GM18498 (cell line): ENCODE data around the gene RND1.
A peak's percentile ranks its signal among the peaks of the same experiment; 100 is the strongest.
"Not testable (repeated sequence)": the region's sequence is repeated elsewhere in the genome, so short reads cannot be mapped to it uniquely, and the experiment has no call there.

Source experiments
- ATAC-seq: cut with Tn5 transposase; IDR thresholded peaks from one replicate; pipeline ENCODE4 v1.9.1; 2021; ENCODE audit warnings: mild to moderate bottlenecking, moderate library complexity; ENCODE audit not compliant: unreplicated experiment

The RND1 gene

DNA sequence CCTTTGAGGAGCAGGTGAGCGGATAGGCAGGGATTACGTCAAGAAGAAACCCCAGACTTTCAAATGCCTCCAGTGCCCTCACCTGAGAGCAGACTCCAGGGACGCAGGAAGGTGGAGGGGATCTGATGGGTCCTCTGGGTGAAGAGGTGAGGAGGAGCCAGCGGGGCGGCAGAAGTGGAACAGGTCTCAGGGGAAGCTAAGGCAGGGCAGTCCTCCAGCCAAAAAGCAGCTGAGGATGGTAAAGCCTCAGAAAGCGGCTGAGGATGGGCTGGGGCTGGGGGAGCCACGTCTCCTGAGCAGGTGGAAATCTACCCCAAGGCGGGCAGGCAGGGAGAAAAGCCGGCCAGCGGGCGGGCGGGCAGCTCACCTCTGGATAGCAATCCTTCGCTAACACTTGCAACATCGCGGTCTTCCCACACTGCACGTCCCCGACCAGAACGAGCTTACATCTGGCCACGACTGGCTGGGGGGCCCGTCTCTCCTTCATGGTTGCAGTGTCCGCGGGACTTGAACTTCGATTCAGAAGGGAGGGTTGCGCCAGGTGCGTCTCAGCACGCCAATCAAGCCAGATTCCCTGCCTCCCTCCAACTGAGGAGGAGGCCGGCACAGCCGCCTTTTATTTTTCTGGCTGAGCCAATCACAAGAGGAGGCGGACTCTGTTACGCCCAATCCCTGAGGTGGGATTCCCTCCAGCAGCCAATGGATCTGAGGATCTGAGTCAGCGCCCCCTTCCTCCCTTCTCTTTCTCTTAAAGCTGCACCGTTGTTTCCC, at the start of gene RND1:
RND1 (minus strand) TSS at position 590 of the 771 bp plus-strand sequence; CDS start at position 487, 103 bp downstream.
- ATAC-seq, result peak; percentile 88

DNA sequence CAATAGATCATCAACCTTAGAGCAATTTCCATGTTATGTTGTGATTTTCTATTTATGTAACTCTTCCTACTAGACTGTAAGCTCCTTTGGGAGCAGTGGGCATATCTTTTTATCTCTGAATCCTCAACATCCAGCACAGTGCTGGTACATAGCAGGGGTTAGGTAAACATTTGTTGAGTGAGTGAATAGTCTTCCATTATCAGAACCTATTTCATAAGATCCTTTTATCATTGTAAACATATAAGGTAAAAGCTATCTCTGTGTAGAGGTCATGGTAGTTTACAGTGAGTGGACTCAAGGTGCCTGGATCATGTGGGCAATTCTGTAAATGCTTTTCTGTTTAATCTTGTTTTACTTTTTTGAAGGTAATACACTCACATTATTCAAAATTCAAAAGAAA, 44.5 kb upstream of the RND1 start:
- ATAC-seq, result no peak

DNA sequence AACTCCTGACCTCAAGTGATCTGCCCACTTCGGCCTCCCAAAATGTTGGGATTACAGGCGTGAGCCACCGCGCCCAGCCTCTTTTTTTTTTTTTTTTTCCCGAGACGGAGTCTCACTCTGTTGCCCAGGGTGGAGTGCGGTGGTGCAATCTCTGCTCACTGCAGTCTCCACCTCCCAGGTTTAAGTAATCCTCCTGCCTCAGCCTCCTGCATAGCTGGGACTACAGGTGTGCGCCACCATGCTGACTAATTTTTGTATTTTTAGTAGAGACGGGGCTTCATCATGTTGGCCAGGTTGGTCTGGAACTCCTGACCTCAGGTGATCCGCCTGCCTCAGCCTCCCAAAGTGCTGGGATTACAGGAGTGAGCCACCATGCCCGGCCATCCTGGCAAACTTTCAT, 44.0 kb upstream of the RND1 start:
- not testable (repeated sequence) for ATAC-seq

DNA sequence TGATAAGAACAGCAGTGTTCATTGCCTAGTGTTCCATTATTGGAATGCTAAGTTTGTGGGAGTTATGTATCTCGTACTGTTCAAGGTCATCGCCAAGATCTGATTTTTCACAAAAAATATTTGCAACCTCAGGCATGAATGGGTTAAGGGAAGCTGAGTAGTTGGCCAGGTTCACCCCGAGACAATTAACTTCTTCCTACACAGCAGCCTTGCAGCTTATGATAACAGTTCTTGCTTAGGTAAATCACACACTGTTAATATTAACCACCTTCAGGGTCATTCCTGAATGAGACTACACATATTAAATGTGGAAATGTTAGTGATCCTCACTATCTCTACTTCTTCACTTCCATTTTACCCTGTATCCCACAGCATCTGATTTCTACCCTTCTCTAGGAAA, 41.6 kb upstream of the RND1 start:
- no peak for ATAC-seq

DNA sequence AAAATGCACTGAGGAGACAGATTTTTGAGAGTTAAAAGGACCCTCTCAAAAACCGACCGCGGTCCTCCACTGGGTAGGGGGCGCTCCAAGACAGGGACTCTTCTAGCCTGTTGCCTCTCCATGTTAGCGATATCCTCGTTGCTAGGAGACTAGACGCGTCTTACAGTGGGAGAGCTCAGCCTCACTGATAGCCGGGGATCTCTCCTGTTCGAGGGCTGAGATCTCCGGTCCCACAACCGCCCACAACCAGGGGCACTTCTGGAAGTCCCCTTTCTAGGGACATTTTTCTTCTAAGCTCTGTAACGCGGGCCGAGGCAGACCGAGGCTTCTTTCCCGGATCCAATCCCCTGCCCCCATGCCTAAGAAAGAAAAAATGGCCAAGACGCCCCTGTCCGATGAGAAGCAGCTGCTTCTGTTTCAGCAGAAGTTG, 38.3 kb upstream of the RND1 start:
- ATAC-seq, result peak; percentile 86

DNA sequence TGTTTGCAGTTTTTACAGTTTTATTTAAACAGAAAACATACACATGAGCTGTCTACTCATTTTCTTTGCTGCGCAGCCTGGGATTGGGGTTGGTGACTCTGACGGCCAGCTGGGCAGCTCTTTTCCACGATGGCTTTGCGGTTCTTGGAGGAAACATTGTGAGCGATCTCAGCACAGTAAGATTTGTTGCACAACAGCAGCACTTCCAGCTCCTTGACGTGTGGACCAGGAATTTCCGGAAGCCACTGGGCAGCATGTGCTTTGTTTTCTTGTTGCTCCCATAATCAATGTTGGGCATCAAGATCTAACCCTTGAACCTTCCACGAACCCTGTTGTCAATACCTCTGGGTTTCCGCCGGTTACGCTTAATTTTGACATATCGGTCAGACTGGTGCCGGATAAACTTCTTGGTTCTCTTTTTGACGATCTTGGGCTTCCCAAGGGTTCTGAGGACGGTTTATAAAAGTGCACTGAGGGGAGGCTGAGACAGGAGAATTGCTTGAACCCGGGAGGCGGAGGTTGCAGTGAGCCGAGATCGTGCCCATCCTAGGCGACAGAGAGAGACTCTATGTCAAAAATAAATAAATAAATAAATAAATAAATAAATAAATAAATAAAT, 37.8 kb upstream of the RND1 start:
- no peak for ATAC-seq

DNA sequence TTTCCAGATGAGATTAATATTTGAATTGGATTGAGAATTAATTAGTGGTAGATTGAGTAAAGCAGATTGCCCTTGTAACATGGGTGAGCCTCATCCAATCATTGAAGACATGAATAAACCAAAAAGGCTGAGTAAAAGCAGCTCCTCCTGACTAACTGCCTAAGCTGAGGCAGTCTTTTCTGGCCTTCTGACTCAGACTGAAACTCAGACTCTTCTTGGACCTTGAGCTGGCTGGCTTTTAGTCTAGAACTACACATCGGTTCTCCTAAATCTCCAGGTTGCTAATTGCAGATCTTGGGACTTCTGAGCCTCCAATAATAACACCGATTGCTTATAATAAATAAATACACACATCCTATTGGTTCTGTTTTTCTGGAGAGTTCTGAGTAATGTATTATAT, 35.6 kb upstream of the RND1 start:
- ATAC-seq, result no peak

DNA sequence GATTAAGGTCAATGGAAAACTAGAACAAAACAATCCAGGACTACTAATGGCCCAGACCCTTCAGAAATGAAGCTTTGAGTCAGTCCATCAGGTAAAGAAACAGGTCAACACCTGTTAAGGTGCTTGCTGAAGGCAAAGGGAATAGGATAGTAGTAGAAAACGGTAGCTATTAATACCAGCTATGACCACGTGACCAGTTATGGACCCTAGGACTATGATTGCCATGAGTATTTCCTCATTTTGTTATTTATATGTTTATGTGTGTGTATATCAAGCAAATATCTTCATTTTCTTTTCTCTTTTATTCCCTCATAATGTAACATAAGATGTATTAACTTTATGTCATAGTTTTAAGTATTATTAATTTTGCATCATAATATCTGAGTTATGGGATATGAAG, 34.0 kb upstream of the RND1 start:
- ATAC-seq, result no peak

DNA sequence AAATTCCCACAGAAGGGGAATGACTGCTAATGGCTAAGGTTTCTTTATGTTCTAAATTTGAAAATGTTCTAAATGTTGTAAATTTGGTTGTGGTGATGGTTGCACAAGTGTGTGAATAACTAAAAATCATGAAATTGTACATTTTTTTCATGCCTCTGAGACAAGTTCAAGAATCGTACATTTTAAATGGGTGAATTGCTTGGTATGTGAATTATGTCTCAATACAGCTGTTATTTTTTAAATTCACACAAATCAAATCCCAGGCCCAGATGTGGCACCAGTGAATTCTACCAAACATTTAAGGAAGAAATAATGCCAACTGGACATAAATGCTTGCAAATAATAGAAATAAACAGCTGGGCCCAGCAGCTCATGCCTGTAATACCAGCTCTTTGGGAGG, 28.6 kb upstream of the RND1 start:
- ATAC-seq, result no peak

DNA sequence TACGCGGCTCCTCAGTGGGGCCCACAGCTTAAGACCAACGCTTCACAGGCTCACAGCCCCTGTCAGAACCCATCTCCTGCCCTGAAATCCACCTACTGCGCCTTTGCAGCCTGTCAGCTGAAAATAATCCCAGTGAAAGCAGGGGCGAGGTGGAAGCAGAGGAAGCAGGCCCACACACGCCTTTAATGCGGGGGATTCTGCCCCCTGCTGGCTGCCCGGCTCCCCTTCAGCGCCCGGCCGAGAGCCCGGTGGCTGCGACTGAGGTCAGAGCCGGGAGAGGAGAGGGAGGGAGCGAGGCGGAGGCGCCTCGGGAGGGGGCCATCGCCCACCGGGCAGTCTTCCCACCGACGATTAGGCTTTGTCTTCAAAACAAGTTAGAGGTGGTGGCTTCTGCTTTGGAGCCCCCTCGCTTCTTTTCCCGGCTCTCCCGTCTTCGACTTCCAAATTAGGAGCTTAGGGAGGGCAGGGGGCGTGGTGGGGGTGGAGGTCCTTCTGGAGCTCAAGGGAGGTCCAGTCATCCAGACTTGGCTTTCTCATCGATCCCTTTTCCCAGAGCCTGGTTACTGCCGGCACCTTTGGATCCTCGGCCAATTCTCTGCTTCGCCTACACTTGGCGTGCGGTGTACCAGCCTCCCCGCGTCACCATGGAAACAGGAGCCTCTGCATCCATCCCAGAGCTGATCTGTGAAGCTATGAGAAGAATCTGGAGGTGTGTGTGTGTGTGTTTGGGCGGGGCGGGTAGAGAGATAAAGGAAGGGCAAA, 25.2 kb upstream of the RND1 start:
- ATAC-seq, result peak; percentile 71

DNA sequence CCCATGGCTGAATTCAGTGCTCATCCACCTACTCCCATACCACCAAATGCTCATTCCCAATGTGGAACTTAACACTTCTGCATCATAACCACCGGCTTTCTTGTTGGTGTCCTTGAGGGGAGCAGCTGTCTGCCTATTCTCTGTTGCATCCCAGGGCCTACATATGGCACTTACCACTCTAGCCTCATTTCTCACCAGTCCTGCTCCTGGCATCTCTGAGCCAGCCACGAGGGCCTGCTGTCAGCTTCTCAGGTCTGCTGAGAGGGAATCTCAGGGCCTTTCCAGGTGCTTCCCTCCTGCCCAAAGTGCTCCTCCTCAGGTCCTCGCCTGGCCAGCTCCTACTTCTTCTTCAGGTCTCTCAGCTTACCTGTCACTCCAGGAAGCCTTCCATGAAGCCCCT, 24.0 kb upstream of the RND1 start:
- no peak for ATAC-seq

DNA sequence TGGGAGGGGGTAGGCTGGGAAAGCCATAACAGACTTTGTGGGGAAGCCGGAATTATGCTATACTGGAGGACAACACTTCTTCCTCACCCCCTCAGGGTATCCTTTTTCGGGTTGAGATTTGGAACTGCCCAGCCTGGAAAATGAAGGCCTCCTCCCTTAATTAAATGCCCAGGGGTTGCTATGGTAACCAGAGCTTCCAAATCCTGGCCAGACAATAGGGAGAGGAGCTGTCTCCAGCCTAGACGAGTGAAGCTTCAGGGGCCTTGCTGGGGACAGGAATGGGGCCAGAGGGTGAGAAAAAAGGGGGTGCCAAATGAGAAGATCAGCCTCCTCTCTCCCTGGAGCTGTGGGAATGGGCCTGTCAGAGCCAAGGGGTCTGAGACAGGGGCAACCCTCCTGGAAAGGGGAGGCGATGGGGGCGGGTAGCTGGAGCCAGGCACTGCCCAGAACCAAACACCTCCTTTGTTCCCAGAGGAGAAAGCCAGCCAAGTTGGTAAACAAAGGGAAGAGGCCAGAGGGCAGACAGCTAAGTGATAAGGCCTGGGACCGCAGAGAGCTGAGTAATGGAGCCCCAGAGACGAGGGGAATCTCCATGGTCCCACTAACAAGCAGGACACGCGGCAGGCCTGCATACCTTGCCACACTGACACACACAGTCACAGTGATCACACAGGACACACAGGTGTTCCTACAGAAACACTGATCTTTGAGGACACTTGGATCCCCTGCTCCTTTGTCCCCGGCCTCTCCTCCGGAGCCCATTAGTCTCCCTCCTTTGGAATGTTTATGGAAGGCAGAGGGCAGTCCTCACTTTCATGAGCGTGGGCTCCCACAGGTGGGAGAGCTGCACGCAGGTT, 17.9 kb upstream of the RND1 start:
- ATAC-seq, result no peak

DNA sequence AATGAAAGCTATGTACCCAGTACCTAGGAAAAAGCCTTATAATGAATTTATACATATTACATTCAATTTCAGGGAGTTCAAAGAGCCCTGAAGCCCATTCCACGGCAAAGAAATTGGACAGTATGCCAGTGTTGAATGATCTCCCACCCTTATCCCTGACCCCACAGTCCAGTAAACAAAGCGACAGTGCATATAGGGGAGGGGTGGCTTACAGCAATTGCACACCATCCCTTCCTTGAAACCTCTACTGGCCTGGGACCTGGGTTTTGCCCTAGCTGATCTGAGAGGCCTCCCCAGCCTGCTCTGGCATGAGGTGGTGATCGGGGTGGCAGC, 17.3 kb upstream of the RND1 start:
- no peak for ATAC-seq

DNA sequence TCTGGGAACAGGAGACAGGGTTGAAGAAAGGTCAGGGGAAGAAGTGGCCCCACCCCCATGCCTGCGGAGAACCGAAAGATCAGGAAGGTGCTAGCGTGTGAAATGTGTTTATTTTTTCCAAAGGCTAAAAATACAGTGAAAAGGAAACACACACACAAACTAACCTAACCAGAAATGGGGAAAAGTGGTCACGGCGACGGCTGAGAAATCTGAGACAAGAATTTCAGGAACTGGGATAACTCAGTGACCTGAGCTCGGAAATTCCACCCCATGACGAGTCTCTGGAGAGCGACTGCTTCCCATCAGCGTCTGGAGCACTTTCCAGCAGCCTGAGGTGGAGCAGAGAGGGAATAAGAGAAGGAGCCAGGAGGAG, 16.6 kb upstream of the RND1 start:
- ATAC-seq, result no peak

DNA sequence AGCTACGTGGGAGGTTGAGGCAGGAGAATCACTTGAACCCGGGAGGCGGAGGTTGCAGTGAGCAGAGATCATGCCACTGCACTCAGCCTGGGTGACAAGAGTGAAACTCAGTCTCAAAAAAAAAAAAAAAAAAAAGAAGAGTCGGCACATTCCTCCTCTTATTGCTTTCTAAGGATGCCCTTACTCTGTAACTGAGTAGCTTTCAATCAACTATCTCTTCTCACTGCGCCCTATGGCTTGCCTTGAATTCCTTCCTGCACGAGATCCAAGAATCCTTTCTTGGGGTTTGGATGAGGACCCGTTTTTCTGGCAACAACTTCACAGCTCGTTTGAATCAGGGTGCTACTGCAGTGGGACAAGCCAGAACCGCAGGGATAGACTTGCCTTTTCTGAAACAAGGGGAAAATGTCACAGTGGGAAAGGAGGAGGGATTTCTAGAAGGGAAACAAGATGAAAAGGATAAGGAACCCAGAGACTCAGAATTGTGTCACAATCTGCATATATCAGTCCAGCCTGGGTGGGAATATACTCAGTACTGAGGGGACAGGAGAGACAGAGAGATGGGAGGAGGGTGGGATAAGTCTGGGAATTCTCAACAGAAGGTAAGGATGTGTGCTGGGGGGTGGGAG, 16.1 kb upstream of the RND1 start:
- ATAC-seq, result no peak

DNA sequence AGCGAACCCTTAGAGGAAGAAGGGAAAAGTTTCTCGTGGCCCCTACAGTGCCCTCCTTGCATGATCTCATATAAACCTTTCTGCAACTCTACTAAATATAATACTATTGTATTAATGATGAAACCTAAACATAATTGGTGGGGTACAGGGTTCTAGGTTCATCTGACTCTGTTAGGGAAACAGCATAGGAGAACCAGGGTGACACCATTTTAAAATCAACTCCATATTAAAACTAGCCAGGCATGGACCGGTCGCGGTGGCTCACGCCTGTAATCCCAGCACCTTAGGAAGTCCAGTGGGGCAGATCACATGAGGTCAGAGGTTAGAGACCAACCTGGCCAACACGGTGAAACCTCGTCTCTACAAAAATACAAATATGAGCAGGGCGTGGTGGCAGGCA, 15.0 kb upstream of the RND1 start:
- no peak for ATAC-seq

DNA sequence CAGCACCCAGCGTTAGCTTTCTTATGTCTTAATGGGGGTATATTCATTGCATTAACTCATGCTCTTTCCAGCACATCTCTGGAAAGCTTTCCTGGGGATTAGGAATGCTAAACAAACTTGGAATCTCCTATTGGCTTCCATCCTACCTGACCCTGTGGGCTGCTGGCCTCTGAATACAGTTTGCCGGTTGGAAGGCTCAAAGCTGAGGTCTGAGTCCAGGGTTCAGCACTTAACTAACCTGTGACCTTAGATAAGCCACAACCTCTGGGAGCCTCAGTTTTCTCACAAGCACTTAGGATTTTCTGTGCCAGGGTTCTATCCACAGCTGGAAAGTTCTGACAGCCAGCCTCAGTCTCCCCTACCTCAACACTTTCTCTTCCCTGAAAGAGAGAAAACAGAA, 12.9 kb upstream of the RND1 start:
- ATAC-seq, result no peak

DNA sequence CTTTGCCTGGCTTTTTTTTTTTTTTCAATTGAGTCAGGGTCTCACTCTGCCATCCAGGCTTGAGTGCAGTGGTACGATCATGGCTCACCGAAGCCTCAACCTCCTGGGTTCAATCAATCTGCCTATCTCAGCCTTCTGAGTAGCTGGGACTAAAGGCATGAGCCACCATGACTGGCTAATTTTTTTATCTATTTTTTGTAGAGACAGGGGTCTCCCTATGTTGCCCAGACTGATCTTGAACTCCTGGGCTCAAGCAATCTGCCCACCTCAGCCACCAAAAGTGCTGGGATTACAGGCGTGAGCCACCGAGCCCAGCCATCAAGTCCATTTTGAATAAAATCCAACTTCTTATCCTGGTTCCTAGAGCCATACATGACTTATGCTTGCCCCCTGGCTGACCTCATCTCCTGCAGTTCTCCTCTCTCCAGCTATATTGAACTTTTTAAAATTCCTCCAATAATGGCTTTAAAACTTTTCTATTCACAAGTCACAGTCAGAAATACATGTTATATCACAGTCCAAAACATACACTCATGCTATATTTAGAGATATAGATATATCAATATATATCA, 10.4 kb upstream of the RND1 start:
- no peak for ATAC-seq

DNA sequence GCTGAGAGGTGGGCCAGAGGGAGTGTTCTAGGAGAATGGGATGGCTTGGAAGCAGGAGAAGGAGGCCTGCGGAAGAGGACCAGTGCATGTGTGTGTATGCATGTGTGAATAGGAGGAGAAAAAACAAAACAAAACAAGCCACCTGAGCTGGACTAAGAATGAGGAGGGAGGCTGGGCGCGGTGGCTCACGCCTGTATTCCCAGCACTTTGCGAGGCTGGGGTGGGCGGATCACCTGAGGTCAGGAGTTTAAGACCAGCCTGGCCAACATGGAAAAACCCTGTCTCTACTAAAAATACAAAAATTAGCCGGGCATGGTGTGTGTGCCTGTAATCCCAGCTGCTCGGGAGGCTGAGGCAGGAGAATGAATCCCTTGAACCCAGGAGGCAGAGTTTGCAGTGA, 7.9 kb upstream of the RND1 start:
- not testable (repeated sequence) for ATAC-seq

DNA sequence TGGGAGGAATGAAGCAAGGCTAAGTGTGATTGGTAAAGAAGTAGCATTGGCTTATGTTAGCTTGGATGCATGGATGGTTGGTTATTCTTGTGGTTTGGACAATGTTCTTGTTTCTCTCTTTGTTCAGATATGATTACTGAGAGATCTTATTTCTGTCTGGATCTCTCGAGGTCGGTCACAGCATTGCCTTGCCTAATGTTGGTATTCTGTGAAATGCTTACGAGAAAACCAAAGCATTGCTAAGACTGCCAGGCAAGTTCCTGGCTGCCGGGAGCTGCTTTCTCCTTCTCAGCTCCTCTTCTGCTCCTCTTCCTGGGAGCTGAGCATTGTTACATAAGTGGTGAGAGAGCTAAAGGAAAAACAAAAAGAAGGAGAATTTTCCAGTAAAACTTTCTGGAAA, 7.4 kb upstream of the RND1 start:
- no peak for ATAC-seq
